ENCODE results near the gene SGK2.
"Not testable (repeated sequence)": the region's sequence is repeated elsewhere in the genome, so short reads cannot be mapped to it uniquely, and the experiment has no call there.

SGK2 gene

GRCh38 chr20:43563991-43564390, 5.2 kb downstream of the SGK2 start:
- DNase-seq: no peak

- no peak for DNase-seq
These were observed 5.6 kb downstream of the SGK2 start for GRCh38 chr20:43564455-43564854.

- DNase-seq: no peak
These were observed 6.3 kb downstream of the SGK2 start for GRCh38 chr20:43564993-43565757.

GRCh38 chr20:43565758-43566104, 6.9 kb downstream of the SGK2 start:
- DNase-seq: no peak

GRCh38 chr20:43567477-43567876, 8.7 kb downstream of the SGK2 start:
- DNase-seq: peak; percentile 27 to 56

GRCh38 chr20:43568706-43569105, 9.9 kb downstream of the SGK2 start:
- no peak for DNase-seq

GRCh38 chr20:43569282-43569681, 10.5 kb downstream of the SGK2 start:
- DNase-seq: no peak

GRCh38 chr20:43570496-43570895, 11.7 kb downstream of the SGK2 start:
- no peak for DNase-seq

- no peak for DNase-seq
These were observed 12.5 kb downstream of the SGK2 start for GRCh38 chr20:43571310-43571709.

GRCh38 chr20:43571771-43572170, 12.9 kb downstream of the SGK2 start:
- no peak for DNase-seq

- DNase-seq: no peak
These were observed 14.1 kb downstream of the SGK2 start for GRCh38 chr20:43572891-43573290.

GRCh38 chr20:43576108-43576507, 17.3 kb downstream of the SGK2 start:
- DNase-seq: no peak

GRCh38 chr20:43579861-43580793, 21.3 kb downstream of the SGK2 start:
- DNase-seq: no peak

GRCh38 chr20:43583133-43583864, 24.5 kb downstream of the SGK2 start:
- no peak for DNase-seq

- peak; percentile 21 to 36 for DNase-seq
These were observed 25.2 kb downstream of the SGK2 start for GRCh38 chr20:43583982-43584432.

GRCh38 chr20:43584448-43585136, 25.8 kb downstream of the SGK2 start:
- DNase-seq: no peak

- DNase-seq: no peak
These were observed 27.8 kb downstream of the SGK2 start for GRCh38 chr20:43586641-43587040.

GRCh38 chr20:43588526-43588925, 29.7 kb downstream of the SGK2 start:
- DNase-seq: not testable (repeated sequence)

- DNase-seq: no peak
These were observed 31.2 kb downstream of the SGK2 start for GRCh38 chr20:43590036-43590391.

- peak; percentile 87 to 93 for DNase-seq
These were observed 31.8 kb downstream of the SGK2 start, which contains the start of gene IFT52 for GRCh38 chr20:43590392-43591303. Gene IFT52, plus strand, starts transcription at chr20:43590937. Its CDS starts 3,762 bp downstream, at chr20:43594699.

- DNase-seq: not testable (repeated sequence)
These were observed 43.1 kb downstream of the SGK2 start for GRCh38 chr20:43601960-43602359.
